ENCODE results near the gene YTHDF1. TPM values are rescaled to one million over a fixed set of nuclear protein-coding genes. Genes with fewer than 3 reads are reported as not detected.

YTHDF1 gene
- polyA plus RNA-seq, 2 of the 4 experiments (the other 2 are of a cell fraction), result 31.8 to 37.9 TPM

- Histone ChIP-seq H3K4me1 (peaks cover 42% of the 10 kb centered on the region), H3K4me3 (no peak overlapping the region), H3K4me2 (no peak overlapping the region), H3K9me3 (no peaks in the 10 kb centered on the region), H3K27ac (no peak overlapping the region)
- 88% methylated on average over 4 of the region's 4 CpGs for WGBS (ENCODE audit: missing lambda C conversion rate)
- CTCF ChIA-PET, result interaction anchor here (1.0 to 3.2 kb wide), 7 partner anchors 11 to 403 kb away, joined by 3 to 12 read pairs (median 4); partner anchors contain the start of gene YTHDF1
- POLR2A ChIA-PET, result no interaction called here
- DNase-seq (ENCODE audit: low read depth in 1 of 2, low spot score in 1 of 2), result no peak
- FAIRE-seq, result no peak
- no peak for ATAC-seq
- TF ChIP-seq JUNB (IDR thresholded peaks at IDR 0.05) (no peak), ATOH8 (CRISPR knock-in tag; IDR thresholded peaks at IDR 0.05; ENCODE audit: low read depth) (no peak), CTCF (IDR thresholded peaks at IDR 0.05) (no peak), JUN (IDR thresholded peaks at IDR 0.05) (no peak), MAZ (IDR thresholded peaks at IDR 0.05; ENCODE audit: borderline replicate concordance, low read depth, low read length) (no peak), NPAS2 (CRISPR knock-in tag; IDR thresholded peaks at IDR 0.05; ENCODE audit: borderline replicate concordance) (no peak), FOSB (CRISPR knock-in tag; IDR thresholded peaks at IDR 0.05) (no peak), RAD21 (conservative IDR thresholded peaks at IDR 0.05 in 1 of 2, IDR thresholded peaks at IDR 0.05 in 1 of 2) (no peak)
These were observed 21.1 kb downstream of the YTHDF1 start for GRCh38 chr20:63194797-63195173.

GRCh38 chr20:63194007-63194796 is 21.7 kb downstream of the YTHDF1 start:
- TF ChIP-seq BHLHE40 (IDR thresholded peaks at IDR 0.05; ENCODE audit: low read depth, low read length) (no peak), ZSCAN20 (CRISPR knock-in tag; IDR thresholded peaks at IDR 0.05) (no peak)
- H3K27ac ChIP-seq, result no peak overlapping the region
- FAIRE-seq, result no peak
- ChIA-PET POLR2A (no interaction called here), CTCF (interaction anchor here (1.1 to 2.1 kb wide), 3 partner anchors 11 to 188 kb away, joined by 4 to 10 read pairs (median 4); no protein-coding TSS in a partner anchor)
- no peaks in the 10 kb centered on the region for H3K9me3 ChIP-seq
- no peak for DNase-seq (ENCODE audit: low read depth in 1 of 2, low spot score in 1 of 2)
- WGBS (ENCODE audit: missing lambda C conversion rate), result 82% methylated on average over 14 of the region's 14 CpGs
- H3K4me2 ChIP-seq, result no peak overlapping the region
- H3K4me3 ChIP-seq, result no peak overlapping the region
- peaks cover 42% of the 10 kb centered on the region for H3K4me1 ChIP-seq
- ATAC-seq, result no peak

- Histone ChIP-seq H3K4me3 (no peak overlapping the region), H3K9me3 (no peaks in the 10 kb centered on the region), H3K27ac (no peak overlapping the region), H3K4me2 (no peak overlapping the region), H3K4me1 (peaks cover 28% of the 10 kb centered on the region)
- CTCF ChIA-PET, result interaction anchor here (0.9 to 3.0 kb wide), 5 partner anchors 9 to 88 kb away, joined by 3 to 10 read pairs (median 4); partner anchors contain the start of gene YTHDF1
- ATAC-seq, result no peak
- DNase-seq (ENCODE audit: low read depth in 1 of 2, low spot score in 1 of 2), result no peak
- TF ChIP-seq EP300 (IDR thresholded peaks at IDR 0.05) (no peak), POLR2A (IDR thresholded peaks at IDR 0.05; ENCODE audit: low read length) (no peak)
- FAIRE-seq, result no peak
- POLR2A ChIA-PET, result no interaction called here
- 91% methylated on average over 21 of the region's 21 CpGs for WGBS (ENCODE audit: missing lambda C conversion rate)
These were observed 23.2 kb downstream of the YTHDF1 start for GRCh38 chr20:63192721-63193120.

GRCh38 chr20:63191400-63191799 is 24.5 kb downstream of the YTHDF1 start:
- ChIA-PET CTCF (interaction anchor here (0.9 to 3.0 kb wide), 8 partner anchors 8 to 182 kb away, joined by 3 to 13 read pairs (median 5); partner anchors contain the start of gene YTHDF1), POLR2A (no interaction called here)
- Histone ChIP-seq H3K4me3 (no peak overlapping the region), H3K4me2 (no peak overlapping the region; the same call in 2 of the 3 replicates), H3K27ac (no peak overlapping the region), H3K4me1 (peaks cover 22% of the 10 kb centered on the region), H3K9me3 (no peaks in the 10 kb centered on the region)
- ATAC-seq, result peak; percentile 49 to 51; a peak in 5 of 6 replicates
- DNase-seq (ENCODE audit: low read depth in 1 of 2, low spot score in 1 of 2), result peak in 1 of 2 experiments; percentile 73
- TF ChIP-seq ZFP36 (IDR thresholded peaks at IDR 0.05; ENCODE audit: borderline replicate concordance, partially characterized antibody) (peak; percentile 7), CHD4 (IDR thresholded peaks at IDR 0.05; ENCODE audit: borderline replicate concordance) (no peak)
- 39% methylated on average over 8 of the region's 14 CpGs for WGBS (ENCODE audit: missing lambda C conversion rate)
- no peak for FAIRE-seq
